Osteocyte (in vitro differentiated cells): Measurements from ENCODE around the gene OR8B4. TPM values are rescaled to one million over a fixed set of nuclear protein-coding genes. Genes with fewer than 3 reads are reported as not detected.
A peak's percentile ranks its signal among the peaks of the same experiment; 100 is the strongest.
"Not testable (repeated sequence)": the region's sequence is repeated elsewhere in the genome, so short reads cannot be mapped to it uniquely, and the experiment has no call there.

Source experiments
- DNase-seq: peaks from one replicate; pipeline ENCODE4 v3.0.0; 2021; ENCODE audit warnings: mixed read lengths; ENCODE audit not compliant: unreplicated experiment; ENCODE audit errors: extremely low spot score
- H3K27ac Mint-ChIP-seq: one replicate; pipeline ENCODE4 v1.8.0; 2021; ENCODE audit warnings: mild to moderate bottlenecking, mixed read lengths; ENCODE audit not compliant: unreplicated experiment
- H3K27me3 Mint-ChIP-seq: one replicate; pipeline ENCODE4 v1.8.0; 2021; ENCODE audit warnings: mixed read lengths; ENCODE audit not compliant: unreplicated experiment
- H3K36me3 Mint-ChIP-seq: one replicate; pipeline ENCODE4 v1.8.0; 2021; ENCODE audit warnings: mixed read lengths; ENCODE audit not compliant: unreplicated experiment
- H3K4me1 Mint-ChIP-seq: one replicate; pipeline ENCODE4 v1.8.0; 2021; ENCODE audit warnings: mixed read lengths; ENCODE audit not compliant: unreplicated experiment
- H3K4me3 Mint-ChIP-seq: one replicate; pipeline ENCODE4 v1.8.0; 2021; ENCODE audit warnings: mild to moderate bottlenecking, moderate library complexity, mixed read lengths; ENCODE audit not compliant: unreplicated experiment
- H3K9me3 Mint-ChIP-seq: one replicate; pipeline ENCODE4 v1.8.0; 2021; ENCODE audit warnings: mixed read lengths; ENCODE audit not compliant: unreplicated experiment
- total RNA-seq: library from RNA; stranded (reverse); gene quantifications from 2 replicates; pipeline ENCODE4 v1.2.1, GENCODE V29; 2021
- TF ChIP-seq, protein P1 (sequence below): fragments of 200-600 bp; sonication (generic); IDR thresholded peaks from 2 replicates; pipeline ENCODE4 v1.5.0; 2021; ENCODE audit warnings: antibody characterized with exemption, mild to moderate bottlenecking, moderate library complexity

Gene OR8B4
- total RNA-seq, 1 donor from 2014 or later = not detected

- DNase-seq = no peak
- H3K36me3 Mint-ChIP-seq = no peaks in the 10 kb centered on the region
- H3K4me3 Mint-ChIP-seq = no peak overlapping the region
- no peaks in the 10 kb centered on the region for H3K9me3 Mint-ChIP-seq
- no peaks in the 10 kb centered on the region for H3K4me1 Mint-ChIP-seq
- H3K27ac Mint-ChIP-seq = no peak overlapping the region
- H3K27me3 Mint-ChIP-seq = peaks cover 49% of the 10 kb centered on the region
- TF ChIP-seq, protein P1, sequence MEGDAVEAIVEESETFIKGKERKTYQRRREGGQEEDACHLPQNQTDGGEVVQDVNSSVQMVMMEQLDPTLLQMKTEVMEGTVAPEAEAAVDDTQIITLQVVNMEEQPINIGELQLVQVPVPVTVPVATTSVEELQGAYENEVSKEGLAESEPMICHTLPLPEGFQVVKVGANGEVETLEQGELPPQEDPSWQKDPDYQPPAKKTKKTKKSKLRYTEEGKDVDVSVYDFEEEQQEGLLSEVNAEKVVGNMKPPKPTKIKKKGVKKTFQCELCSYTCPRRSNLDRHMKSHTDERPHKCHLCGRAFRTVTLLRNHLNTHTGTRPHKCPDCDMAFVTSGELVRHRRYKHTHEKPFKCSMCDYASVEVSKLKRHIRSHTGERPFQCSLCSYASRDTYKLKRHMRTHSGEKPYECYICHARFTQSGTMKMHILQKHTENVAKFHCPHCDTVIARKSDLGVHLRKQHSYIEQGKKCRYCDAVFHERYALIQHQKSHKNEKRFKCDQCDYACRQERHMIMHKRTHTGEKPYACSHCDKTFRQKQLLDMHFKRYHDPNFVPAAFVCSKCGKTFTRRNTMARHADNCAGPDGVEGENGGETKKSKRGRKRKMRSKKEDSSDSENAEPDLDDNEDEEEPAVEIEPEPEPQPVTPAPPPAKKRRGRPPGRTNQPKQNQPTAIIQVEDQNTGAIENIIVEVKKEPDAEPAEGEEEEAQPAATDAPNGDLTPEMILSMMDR = peak; percentile 63
Measured at GRCh38 chr11:124415356-124415923, 9.2 kb downstream of the OR8B4 start.

DNA sequence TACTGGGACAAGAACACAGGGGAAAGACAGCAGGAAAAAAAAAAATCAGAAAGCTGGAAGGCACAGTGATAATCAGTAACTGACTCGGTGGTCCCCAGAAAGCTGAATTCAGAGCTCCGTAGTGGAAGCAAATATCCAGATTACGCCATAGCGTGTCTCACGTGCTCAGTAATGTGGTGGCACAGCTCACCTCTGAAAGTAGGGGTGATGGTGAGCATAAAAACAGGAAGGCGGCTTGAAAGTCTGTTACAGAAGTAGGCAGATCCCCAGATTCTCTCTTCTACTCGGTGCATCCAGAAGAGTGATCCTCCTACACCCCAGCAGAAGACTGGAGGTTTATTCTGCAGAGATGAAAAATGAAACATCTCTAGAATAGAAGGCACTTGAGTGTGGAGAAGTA is 14.8 kb downstream of the OR8B4 start:
- H3K27ac Mint-ChIP-seq = no peak overlapping the region
- peaks cover 58% of the 10 kb centered on the region for H3K27me3 Mint-ChIP-seq
- no peak for DNase-seq
- no peaks in the 10 kb centered on the region for H3K9me3 Mint-ChIP-seq
- TF ChIP-seq, protein P1 = no peak
- H3K4me1 Mint-ChIP-seq = no peaks in the 10 kb centered on the region
- H3K36me3 Mint-ChIP-seq = no peaks in the 10 kb centered on the region
- H3K4me3 Mint-ChIP-seq = no peak overlapping the region

GRCh38 chr11:124405581-124405980 is 19.1 kb downstream of the OR8B4 start:
- H3K36me3 Mint-ChIP-seq = no peaks in the 10 kb centered on the region
- no peak overlapping the region for H3K4me3 Mint-ChIP-seq
- peaks cover 4% of the 10 kb centered on the region for H3K4me1 Mint-ChIP-seq
- TF ChIP-seq, protein P1 = no peak
- H3K27ac Mint-ChIP-seq = no peak overlapping the region
- peaks cover 34% of the 10 kb centered on the region for H3K27me3 Mint-ChIP-seq
- DNase-seq = no peak
- H3K9me3 Mint-ChIP-seq = peaks cover 3% of the 10 kb centered on the region

- H3K4me3 Mint-ChIP-seq, H3K9me3 Mint-ChIP-seq, H3K4me1 Mint-ChIP-seq, H3K36me3 Mint-ChIP-seq, H3K27ac Mint-ChIP-seq, DNase-seq: not testable (repeated sequence)
- peaks cover 16% of the 10 kb centered on the region for H3K27me3 Mint-ChIP-seq
Measured at GRCh38 chr11:124403186-124403585, 21.5 kb downstream of the OR8B4 start.

DNA sequence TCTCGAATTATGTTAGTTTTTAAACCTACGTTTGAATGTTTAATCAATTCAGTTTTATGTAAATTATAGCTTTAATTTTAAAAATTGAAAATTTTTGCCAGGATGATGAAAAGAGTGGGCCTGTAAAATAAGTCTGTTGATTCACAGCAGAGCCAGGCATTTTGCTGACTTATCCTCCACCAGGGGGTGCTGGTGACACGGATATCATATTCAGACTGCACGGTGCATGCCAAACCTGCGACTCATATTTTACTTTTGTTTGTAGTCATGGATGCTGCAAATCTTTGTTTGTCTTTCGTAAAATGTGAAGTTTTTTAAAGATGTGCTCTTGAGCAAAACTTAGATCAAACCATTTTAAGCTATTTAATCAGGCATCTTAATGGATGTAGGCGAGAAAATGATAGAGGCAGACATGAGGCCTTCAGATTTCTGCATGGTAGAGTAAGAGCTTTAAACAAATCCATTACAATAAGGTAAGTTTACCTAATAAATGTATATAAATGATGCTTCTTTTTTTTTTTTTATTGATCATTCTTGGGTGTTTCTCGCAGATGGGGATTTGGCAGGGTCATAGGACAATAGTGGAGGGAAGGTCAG is 22.2 kb downstream of the OR8B4 start:
- peaks cover 14% of the 10 kb centered on the region for H3K27me3 Mint-ChIP-seq
- peaks cover 4% of the 10 kb centered on the region for H3K4me1 Mint-ChIP-seq
- TF ChIP-seq, protein P1 = peak; percentile 81
- H3K9me3 Mint-ChIP-seq = peaks cover 3% of the 10 kb centered on the region
- no peaks in the 10 kb centered on the region for H3K36me3 Mint-ChIP-seq
- no peak for DNase-seq
- no peak overlapping the region for H3K4me3 Mint-ChIP-seq
- peak overlapping the region; percentile 31 for H3K27ac Mint-ChIP-seq
